Osteoblast (primary cell): ENCODE data around the gene IRF9. TPM values are rescaled to one million over a fixed set of nuclear protein-coding genes. Genes with fewer than 3 reads are reported as not detected.

Source experiments
- DNase-seq: peaks from one replicate; pipeline ENCODE4 v3.0.0; 2011; ENCODE audit warnings: low spot score, mixed read lengths; ENCODE audit not compliant: insufficient read length; ENCODE audit errors: missing footprints
- H2AFZ ChIP-seq: 2 replicates; pipeline ENCODE4 v1.6.0; 2011; ENCODE audit warnings: mild to moderate bottlenecking, low read length
- H3K27ac ChIP-seq: 2 replicates; pipeline ENCODE4 v1.5.1; 2011; ENCODE audit warnings: mild to moderate bottlenecking, low read depth, low read length, moderate library complexity
- H3K27me3 ChIP-seq: 2 replicates; pipeline ENCODE4 v1.6.0; 2012; ENCODE audit warnings: mild to moderate bottlenecking, control low read depth, inconsistent platforms, low read length, moderate library complexity; ENCODE audit not compliant: insufficient read depth
- H3K36me3 ChIP-seq: 2 replicates; pipeline ENCODE4 v1.5.1; 2011; ENCODE audit warnings: mild to moderate bottlenecking, low read length, control low read depth, moderate library complexity; ENCODE audit not compliant: insufficient read depth
- H3K4me1 ChIP-seq: 2 replicates; pipeline ENCODE4 v1.5.1; 2011; ENCODE audit warnings: mild to moderate bottlenecking, low read length, control low read depth, moderate library complexity; ENCODE audit not compliant: insufficient read depth
- H3K4me2 ChIP-seq: 2 replicates; pipeline ENCODE4 v1.6.0; 2011; ENCODE audit warnings: mild to moderate bottlenecking, low read length; ENCODE audit not compliant: insufficient read depth
- H3K4me3 ChIP-seq: fragments of 200-600 bp; sonication (generic); 3 replicates; pipeline ENCODE4 v1.5.1; 2012; ENCODE audit warnings: mild to moderate bottlenecking, low read length, inconsistent platforms; ENCODE audit not compliant: insufficient read depth
- H3K79me2 ChIP-seq: 2 replicates; pipeline ENCODE4 v1.6.0; 2012; ENCODE audit warnings: mild to moderate bottlenecking, low read length, control low read depth, inconsistent platforms; ENCODE audit not compliant: insufficient read depth
- H3K9me3 ChIP-seq: 2 replicates; pipeline ENCODE4 v1.5.1; 2011; ENCODE audit warnings: low read depth, low read length, control low read depth
- H4K20me1 ChIP-seq: 2 replicates; pipeline ENCODE4 v1.6.0; 2012; ENCODE audit warnings: mild to moderate bottlenecking, low read length, control low read depth; ENCODE audit not compliant: insufficient read depth
- CTCF ChIP-seq: IDR thresholded peaks from 2 replicates; pipeline ENCODE4 v1.5.1; 2011; ENCODE audit warnings: mild to moderate bottlenecking, low read depth, low read length, moderate library complexity; ENCODE audit errors: extremely low read depth
- total RNA-seq: library from RNA; depleted of rRNA; stranded (reverse); fragments of >200 nt; gene quantifications from 2 replicates; pipeline ENCODE4 v1.2.3, GENCODE V29; 2012

Gene IRF9
- total RNA-seq, 1 donor = 117 TPM

- Histone ChIP-seq H3K27ac (no peak overlapping the region), H4K20me1 (no peaks in the 10 kb centered on the region), H3K9me3 (no peaks in the 10 kb centered on the region), H3K4me1 (no peaks in the 10 kb centered on the region), H3K36me3 (peaks cover 73% of the 10 kb centered on the region), H3K27me3 (no peaks in the 10 kb centered on the region), H3K4me2 (no peak overlapping the region), H2AFZ (no peak overlapping the region), H3K79me2 (peaks cover 22% of the 10 kb centered on the region), H3K4me3 (no peak overlapping the region)
- TF ChIP-seq CTCF = no peak
- peak; percentile 27 for DNase-seq
These were observed 45.4 kb downstream of the IRF9 start for GRCh38 chr14:24206260-24207103.

DNA sequence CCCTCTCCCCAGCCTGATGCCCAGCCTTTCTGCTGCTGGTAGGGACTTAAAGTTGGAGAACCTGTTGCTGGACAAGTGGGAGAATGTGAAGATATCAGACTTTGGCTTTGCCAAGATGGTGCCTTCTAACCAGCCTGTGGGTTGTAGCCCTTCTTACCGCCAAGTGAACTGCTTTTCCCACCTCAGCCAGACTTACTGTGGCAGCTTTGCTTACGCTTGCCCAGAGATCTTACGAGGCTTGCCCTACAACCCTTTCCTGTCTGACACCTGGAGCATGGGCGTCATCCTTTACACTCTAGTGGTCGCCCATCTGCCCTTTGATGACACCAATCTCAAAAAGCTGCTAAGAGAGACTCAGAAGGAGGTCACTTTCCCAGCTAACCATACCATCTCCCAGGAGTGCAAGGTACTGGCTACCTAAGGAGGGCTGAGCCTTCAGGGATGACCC, 46.1 kb downstream of the IRF9 start:
- Histone ChIP-seq H3K27me3 (no peaks in the 10 kb centered on the region), H3K4me2 (no peak overlapping the region), H3K79me2 (peaks cover 22% of the 10 kb centered on the region), H4K20me1 (no peaks in the 10 kb centered on the region), H3K4me3 (no peak overlapping the region), H3K27ac (no peak overlapping the region), H2AFZ (no peak overlapping the region), H3K36me3 (peaks cover 68% of the 10 kb centered on the region), H3K4me1 (no peaks in the 10 kb centered on the region), H3K9me3 (no peaks in the 10 kb centered on the region)
- no peak for DNase-seq
- no peak for TF ChIP-seq CTCF

DNA sequence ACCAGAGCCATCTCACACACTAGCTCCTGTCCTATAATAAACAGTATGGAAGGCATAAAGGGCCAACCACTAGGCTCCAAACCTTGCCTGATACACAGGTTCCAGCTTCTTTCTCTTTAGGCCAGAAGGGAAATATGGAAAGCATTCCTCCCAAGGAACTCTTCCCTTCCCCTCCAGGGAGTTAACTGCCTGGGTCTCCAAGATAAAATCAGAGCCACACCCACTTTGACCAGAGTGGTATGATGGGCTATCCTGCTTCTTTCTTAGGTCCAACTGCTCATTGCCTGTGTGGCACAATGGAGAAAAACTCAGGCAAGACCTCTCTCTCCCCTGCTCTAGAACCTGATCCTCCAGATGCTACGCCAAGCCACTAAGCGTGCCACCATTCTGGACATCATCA, 46.6 kb downstream of the IRF9 start:
- peaks cover 22% of the 10 kb centered on the region for H3K79me2 ChIP-seq
- no peaks in the 10 kb centered on the region for H4K20me1 ChIP-seq
- no peak for DNase-seq
- no peak overlapping the region for H3K27ac ChIP-seq
- no peaks in the 10 kb centered on the region for H3K27me3 ChIP-seq
- no peak overlapping the region for H3K4me3 ChIP-seq
- H3K36me3 ChIP-seq = peaks cover 68% of the 10 kb centered on the region
- H3K9me3 ChIP-seq = no peaks in the 10 kb centered on the region
- TF ChIP-seq CTCF = no peak
- no peaks in the 10 kb centered on the region for H3K4me1 ChIP-seq
- no peak overlapping the region for H3K4me2 ChIP-seq
- H2AFZ ChIP-seq = no peak overlapping the region

DNA sequence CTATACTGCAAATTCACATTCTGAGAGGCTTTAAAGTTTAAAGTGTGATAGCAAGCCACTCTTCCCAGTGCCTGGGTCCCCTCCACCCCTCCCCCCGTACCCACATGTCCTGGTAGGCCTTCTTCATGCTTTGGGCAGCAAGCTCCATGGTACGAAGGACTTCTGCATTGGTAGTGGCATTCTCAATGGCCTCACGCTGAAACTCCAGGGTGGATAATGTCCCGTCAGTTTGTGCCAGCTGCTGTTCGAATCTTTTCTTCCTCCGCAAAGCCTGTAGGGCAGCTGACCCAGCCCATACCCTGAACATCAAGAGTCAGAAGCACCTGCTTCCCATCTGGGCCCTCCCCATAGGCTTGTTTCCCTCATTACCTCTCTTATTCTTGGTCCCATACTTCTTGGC, 50.2 kb downstream of the IRF9 start:
- no peak overlapping the region for H3K4me2 ChIP-seq
- H3K4me3 ChIP-seq = no peak overlapping the region
- TF ChIP-seq CTCF = no peak
- H2AFZ ChIP-seq = no peak overlapping the region
- H3K9me3 ChIP-seq = no peaks in the 10 kb centered on the region
- no peaks in the 10 kb centered on the region for H3K27me3 ChIP-seq
- no peak for DNase-seq
- no peak overlapping the region for H3K27ac ChIP-seq
- H3K79me2 ChIP-seq = peaks cover 24% of the 10 kb centered on the region
- H4K20me1 ChIP-seq = no peaks in the 10 kb centered on the region
- peaks cover 47% of the 10 kb centered on the region for H3K36me3 ChIP-seq
- H3K4me1 ChIP-seq = peaks cover 12% of the 10 kb centered on the region
